Activated CD4-positive, alpha-beta T cell treated with anti-CD3 and anti-CD28 coated beads for 48 hours (primary cell): ENCODE data around the gene MS4A14.
A peak's percentile ranks its signal among the peaks of the same experiment; 100 is the strongest.
"Not testable (repeated sequence)": the region's sequence is repeated elsewhere in the genome, so short reads cannot be mapped to it uniquely, and the experiment has no call there.

Source experiments
- DNase-seq: peaks from one replicate; pipeline ENCODE4 v3.0.0-alpha.2; 2020

Gene MS4A14, protein sequence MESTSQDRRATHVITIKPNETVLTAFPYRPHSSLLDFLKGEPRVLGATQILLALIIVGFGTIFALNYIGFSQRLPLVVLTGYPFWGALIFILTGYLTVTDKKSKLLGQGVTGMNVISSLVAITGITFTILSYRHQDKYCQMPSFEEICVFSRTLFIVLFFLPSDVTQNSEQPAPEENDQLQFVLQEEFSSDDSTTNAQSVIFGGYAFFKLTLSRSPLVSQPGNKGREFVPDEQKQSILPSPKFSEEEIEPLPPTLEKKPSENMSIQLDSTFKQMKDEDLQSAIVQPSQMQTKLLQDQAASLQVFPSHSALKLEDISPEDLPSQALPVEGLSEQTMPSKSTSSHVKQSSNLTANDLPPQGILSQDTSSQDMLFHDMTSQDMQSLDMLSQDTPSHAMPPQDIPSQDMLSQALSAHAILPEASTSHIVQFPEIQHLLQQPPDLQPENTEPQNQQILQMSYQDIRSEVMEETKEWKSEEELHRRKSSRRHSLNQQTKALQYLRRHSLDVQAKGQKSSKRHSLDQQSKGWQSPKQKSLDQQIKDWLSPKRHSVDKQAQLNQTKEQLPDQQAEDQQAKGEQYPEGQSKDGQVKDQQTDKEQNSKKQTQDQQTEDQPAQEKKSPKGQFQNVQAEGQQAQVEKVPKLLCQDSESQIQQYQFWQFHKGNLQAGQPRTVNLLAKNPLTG

DNA sequence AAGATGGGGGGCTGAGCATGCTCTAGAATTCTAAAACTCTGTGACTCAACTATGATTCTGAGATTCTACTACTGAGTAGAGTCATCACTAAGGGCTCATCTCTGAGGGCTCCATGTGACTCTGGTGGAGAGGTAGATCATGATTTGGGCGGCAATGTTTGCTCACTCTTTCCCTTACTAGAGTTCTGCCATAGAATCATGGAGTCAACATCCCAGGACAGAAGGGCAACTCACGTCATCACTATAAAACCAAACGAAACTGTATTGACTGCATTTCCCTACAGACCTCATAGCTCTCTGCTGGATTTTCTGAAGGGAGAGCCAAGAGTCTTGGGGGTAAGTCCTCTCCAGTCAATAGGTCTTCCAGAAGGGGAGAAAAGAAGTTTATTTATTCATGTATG lies at the start of gene MS4A14:
Gene MS4A14 (plus strand): TSS at position 78 of the 400 bp plus-strand sequence. CDS start 120 bp downstream, at position 198.
- no peak for DNase-seq

DNA sequence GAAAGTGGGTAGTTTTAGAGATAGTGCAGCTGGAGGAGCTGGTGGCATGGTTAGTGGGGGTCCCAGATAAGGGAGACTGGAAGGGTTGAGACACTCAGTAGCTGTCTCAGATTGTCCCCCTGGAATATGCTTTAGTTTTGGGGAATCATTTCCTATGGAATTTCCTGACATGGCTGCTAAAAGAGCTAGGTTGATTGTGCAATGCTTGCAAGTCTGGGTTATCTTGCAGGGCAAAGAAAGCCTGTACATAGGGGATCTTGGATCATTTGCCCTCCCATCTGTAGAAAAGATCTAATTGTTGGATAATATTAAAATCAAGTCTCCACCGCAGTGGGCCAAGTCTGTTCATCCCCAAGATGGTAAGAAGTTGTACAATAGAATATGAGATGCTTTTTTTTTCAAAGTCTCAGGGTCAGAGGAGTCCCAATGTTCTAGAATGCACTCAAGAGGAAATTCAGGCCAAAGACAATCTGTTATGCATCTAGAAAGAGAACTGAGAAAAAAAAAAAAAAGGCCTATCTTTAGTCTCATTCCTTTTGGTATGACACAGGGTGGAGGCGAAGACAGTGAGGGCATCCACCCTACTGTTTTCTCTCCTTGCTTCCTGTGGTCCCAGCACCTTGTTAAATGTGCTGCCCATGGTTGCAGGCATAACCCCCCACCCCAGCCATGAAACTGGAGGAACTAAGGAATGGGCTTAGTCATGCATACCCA lies 49.0 kb upstream of the MS4A14 start:
- no peak for DNase-seq

DNA sequence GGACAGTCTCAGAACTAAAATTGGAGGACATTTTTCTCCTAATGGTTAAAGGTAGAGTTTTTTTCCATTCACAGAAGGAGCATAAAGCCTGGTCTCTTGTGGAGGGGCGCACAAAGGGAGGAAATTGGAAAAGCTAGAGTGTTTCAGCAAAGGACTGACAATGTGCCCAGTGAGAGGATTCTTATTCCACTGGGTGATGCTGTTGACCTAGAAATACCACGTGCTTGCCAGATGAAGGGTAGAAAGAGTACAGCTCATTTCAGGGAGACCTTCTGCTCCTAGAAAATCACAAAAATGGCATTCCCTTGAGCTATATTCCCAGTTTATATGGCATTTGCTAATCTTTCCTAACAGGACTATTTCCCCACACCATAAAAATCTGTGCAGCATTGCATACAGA lies 48.1 kb upstream of the MS4A14 start:
- DNase-seq, result no peak

- DNase-seq, result no peak
These were observed 46.3 kb upstream of the MS4A14 start for GRCh38 chr11:60349990-60350389.

- DNase-seq, result no peak
These were observed 38.5 kb upstream of the MS4A14 start for GRCh38 chr11:60357771-60358170.

- DNase-seq, result no peak
These were observed 35.6 kb upstream of the MS4A14 start for GRCh38 chr11:60360621-60361020.

DNA sequence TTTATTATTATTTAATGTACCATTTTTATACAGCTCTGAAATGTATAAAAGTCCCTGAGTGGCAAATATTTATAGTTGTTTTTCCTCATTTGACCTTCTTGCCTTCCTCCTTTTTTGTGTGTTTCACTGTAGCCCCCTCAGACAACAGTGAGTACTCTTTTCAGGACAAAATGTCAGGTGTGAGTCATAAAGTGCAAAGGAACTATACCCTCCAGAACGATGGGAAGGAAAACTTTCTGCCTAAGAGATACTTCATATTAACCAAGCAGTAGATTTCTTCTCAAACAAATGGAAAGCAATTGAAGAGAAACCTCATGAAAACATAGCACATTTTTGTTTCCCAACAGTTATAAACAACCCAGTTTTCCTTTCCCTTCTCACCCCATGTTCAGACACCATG lies 34.0 kb upstream of the MS4A14 start:
- no peak for DNase-seq

DNA sequence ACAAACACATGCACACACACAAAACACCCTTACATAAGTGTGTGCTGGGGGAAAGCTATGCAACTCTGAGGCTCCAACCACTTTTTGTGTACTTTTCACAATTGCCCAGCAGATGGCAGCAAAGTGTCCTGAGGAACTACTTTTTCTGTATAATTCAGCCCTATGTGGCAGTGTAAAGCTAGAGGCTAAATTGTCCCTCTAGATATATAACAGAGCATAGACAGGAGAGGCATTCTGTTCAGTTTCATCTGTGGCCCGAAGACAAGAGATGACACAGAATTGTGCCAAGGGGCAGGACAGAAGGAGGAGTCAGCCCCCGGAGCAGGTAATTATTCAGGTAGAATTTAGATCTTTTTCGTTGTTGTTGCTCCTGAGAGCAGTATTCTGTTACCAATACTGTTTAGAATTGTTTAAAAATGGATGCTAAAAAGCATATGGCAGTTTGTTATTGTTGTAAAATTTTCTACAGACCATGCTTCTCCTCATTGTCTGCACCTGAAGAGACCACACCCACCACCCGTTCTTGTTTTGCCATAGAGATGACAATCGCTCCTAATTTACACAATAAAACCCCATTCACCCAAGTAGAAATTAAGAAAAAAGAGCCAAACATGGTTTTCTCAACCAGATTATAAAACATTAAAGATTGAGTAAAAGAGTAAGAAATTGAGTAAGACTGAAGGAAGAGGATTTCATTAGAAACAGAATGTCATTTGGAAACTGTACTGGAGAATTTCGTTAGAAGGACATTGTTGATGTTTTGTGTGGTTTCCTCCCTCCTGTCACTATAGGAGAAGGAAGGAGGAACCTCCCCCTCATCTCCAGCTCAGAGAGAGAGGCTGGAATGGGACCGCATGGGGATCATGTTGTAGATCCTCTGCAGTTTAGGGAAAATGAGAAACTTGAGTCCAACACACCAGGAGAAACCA lies 32.5 kb upstream of the MS4A14 start:
- peak; percentile 67 for DNase-seq

DNA sequence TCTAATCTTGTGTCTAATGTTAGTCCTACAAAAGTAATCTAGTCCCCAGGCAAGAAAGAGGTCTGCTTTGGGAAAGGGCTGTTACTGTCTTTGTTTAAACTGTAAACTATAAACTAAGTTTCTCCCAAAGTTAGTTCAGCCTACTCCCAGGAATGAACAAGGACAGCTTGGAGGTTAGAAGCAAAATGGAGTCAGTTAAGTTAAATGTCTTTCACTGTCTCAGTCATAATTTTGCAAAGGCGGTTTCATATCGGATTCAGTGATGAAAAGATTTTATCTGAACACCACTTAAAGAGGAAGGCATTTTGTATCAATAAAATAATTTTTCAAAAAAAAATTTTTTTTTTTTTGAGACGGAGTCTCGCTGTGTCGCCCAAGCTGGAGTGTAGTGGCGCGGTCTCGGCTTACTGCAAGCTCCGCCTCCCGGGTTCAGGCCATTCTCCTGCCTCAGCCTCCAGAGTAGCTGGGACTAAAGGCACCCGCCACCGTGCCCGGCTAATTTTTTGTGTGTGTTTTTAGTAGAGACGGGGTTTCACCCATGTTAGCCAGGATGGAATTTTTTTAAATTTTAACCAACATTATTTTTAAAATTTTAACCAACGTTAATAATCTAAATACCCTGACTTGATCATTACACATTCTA lies 29.9 kb upstream of the MS4A14 start:
- not testable (repeated sequence) for DNase-seq

DNA sequence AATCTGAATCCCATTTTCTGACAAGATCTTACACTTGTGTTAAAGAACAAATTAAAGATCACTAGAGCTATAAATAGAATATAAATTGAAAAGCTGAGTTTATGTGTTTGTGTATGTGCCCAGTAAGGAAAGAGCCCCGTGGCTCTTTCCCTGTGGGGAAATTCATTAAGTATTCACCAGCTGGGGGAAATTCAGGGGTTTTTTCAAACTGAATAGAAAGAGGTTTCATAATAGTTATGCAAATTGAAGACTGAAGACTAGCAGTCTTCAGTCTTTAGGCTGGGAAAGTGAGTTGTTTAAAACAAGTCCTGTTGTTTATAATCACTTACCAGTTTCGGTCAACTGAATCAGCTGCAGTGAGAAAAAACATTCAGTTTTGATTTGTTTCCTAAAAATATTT lies 29.2 kb upstream of the MS4A14 start:
- DNase-seq, result no peak

DNA sequence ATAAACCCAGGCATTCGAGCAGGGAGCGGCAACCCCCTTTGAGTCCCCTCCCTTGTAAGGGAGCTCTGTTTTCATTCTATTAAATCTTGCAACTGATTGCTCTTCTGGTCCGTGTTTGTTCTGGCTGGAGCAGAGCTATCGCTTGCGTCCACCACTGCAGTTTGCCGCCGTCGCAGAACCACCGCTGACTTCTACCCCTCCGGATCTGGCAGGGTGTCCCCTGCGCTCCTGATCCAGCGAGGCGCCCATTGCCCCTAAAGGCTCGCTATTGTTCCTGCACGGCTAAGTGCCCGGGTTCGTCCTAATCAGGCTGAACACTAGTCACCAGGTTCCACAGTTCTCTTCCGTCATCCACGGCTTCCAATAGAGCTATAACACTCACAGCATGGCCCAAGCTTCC lies 28.4 kb upstream of the MS4A14 start:
- no peak for DNase-seq

DNA sequence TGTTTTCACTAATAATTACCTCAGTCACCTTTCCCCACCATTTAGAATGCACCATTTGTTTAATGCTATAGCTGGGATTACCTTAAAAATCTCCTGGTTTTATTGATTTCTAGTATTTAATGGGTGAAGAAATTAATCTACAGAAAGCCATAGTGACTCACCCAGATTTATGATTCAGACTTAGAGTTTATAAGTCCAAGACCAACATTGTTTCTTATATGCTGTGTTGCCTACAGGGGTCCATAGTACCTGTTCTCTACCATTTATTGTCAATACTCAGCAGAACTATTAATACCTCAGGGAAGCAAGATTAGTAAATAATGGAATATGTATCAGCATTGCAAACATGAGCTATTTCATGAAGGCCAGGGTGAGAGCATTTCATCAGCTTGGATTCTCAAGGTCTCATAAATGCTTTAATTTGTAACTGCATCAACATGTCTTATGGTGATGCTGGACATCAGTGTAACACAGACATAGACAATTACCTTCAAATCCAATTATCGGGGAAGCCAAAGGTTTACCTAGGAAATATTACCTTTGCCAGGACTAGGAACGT lies 25.9 kb upstream of the MS4A14 start:
- DNase-seq, result no peak

GRCh38 chr11:60370811-60371298 lies 25.4 kb upstream of the MS4A14 start:
- no peak for DNase-seq

DNA sequence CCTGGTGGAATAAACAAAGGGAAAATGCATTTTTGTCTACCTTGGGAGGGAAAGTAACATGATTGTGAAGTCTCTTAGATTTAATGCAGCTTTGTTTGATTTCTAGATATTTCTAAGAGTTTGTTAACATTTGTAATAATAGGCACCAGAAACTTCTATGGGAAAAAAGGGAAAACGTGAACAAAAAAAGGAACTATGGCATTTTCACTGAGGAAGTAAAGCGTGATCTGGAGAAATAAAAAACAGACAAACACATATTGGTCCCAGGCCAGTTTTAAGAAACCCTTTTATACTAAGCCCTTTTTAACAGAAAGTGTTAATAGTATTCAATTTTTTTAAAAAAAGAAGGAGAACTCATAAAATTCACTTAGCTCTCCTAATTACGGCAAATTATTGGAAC lies 24.9 kb upstream of the MS4A14 start:
- no peak for DNase-seq

GRCh38 chr11:60371854-60372253 lies 24.4 kb upstream of the MS4A14 start:
- no peak for DNase-seq

DNA sequence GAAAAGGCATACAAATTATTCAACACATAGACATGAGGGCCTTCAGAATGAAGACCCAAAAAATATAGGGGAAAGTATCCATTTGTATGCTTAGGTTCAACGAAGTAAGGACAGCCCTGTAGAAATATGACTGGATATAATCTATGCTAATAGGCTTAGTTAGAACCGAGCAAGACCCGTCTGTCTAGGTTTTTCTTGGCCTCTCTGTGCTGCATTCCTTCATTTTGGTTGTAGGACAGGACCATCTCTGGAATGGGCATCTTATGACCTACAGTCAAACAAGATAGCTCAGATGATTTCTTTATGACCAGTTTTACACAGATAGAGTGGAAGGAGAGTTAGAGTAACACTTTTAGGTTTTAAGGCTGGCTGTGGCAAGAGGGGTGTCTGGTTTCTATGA lies 23.5 kb upstream of the MS4A14 start:
- DNase-seq, result no peak

DNA sequence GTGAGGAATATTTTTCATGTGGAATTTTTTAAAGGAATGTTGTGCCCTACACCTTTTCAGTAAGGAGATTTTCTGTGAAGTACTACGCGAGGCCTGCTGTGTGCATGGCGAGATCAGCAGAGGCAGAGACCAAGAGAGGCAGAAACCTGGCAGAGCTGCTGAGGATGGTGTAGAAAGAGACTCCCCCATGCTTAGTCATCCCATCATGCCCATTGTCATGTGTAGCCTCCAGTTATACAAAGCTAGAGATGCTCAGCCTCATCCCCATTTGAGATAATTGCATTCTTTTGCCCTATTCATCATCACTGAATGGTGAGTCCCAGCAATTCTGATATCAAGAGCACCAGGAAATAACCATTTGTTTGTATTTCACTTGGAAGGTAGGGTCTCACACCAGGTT lies 20.9 kb upstream of the MS4A14 start:
- no peak for DNase-seq

- DNase-seq, result no peak
These were observed 19.7 kb upstream of the MS4A14 start for GRCh38 chr11:60376601-60377000.

DNA sequence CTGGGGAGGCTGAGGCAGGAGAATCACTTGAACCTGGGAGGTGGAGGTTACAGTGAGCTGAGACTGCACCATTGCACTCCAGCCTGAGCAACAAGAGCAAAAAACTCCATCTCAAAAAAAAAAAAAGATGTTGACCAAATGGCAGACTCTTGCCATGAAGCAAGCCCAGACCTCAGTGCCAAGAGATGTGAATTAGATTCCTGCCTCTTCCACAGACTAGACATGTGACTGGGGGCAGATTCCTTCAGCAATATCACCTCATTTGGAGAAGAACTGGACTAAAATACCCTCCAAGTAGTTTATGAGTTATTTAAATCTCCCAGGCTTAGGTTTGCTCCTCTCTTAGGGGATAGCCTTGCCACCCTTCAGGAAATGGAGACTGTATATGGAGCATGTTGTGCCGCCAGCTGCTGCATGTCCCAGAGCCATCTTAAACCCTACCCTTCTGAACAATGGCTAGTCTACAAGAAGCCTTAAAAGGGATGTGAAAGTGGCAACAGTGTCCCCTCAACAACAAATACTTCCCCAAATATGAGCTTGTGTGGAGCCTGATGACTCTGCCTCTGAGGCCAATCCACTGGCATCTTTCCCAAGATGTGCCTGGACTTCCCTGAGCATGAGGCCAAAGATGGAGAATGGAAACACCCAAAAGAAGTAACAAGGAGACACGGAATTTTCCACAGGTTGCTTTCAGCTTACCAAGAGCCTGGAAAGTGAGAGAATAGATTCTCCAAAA lies 18.7 kb upstream of the MS4A14 start:
- no peak for DNase-seq

DNA sequence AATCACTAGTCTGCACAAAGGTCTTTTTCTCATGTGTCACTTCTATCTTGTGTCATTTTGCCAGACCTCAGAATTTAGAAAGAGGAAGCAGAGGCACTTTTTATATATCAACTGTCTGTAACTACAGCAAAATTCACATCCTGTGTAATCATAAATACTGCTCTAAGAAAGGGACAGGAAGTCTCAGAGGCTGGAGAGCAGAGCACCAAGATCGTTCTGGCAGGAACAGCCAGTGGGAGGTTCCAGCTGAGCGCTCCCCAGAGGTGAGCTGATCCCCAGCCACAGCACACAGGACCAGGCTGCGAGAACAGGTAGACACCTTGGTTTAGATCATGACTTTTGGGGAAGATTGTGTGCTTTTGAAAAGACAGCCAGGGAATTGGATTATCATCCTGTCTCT lies 17.9 kb upstream of the MS4A14 start, which contains the start of gene MS4A7:
Gene MS4A7 (plus strand): TSS at position 179 of the 400 bp plus-strand sequence. CDS start 4,610 bp downstream, outside the sequence.
- DNase-seq, result no peak
